Choroid plexus epithelial cell (primary cell): Measurements from ENCODE around the gene ZNF524.

ENCODE experiments used
- DNase-seq: peaks from one replicate; pipeline ENCODE4 v3.0.0-alpha.2; 2010; ENCODE audit warnings: low read depth
- H3K4me3 ChIP-seq: 2 replicates; pipeline ENCODE4 v1.5.1; 2011; ENCODE audit warnings: low read depth, mild to moderate bottlenecking, control low read depth, low read length, moderate library complexity
- CTCF ChIP-seq: conservative IDR thresholded peaks from 2 replicates; pipeline ENCODE4 v1.5.1; 2011; ENCODE audit warnings: low read depth, mild to moderate bottlenecking, control low read depth, inconsistent platforms, low read length, moderate library complexity

The ZNF524 gene

GRCh38 chr19:55626350-55626749 is 26.3 kb downstream of the ZNF524 start:
- no peak for DNase-seq
- TF ChIP-seq CTCF: no peak
- H3K4me3 ChIP-seq: no peak overlapping the region

GRCh38 chr19:55632463-55632834 is 32.4 kb downstream of the ZNF524 start:
- H3K4me3 ChIP-seq: no peak overlapping the region
- peak; percentile 82 for TF ChIP-seq CTCF
- DNase-seq: peak; percentile 99

- DNase-seq: no peak
Observed at GRCh38 chr19:55633861-55634260, 33.8 kb downstream of the ZNF524 start.

GRCh38 chr19:55635334-55635717 is 35.2 kb downstream of the ZNF524 start:
- TF ChIP-seq CTCF: no peak
- no peak for DNase-seq
- H3K4me3 ChIP-seq: peak overlapping the region; percentile 100

More at GRCh38 chr19:55633861-55634260, 33.8 kb downstream of the ZNF524 start:
- no peak for TF ChIP-seq CTCF
- H3K4me3 ChIP-seq: no peak overlapping the region

GRCh38 chr19:55635856-55636440 is 35.9 kb downstream of the ZNF524 start:
- DNase-seq: no peak
- no peak for TF ChIP-seq CTCF
- H3K4me3 ChIP-seq: peak overlapping the region; percentile 100

- H3K4me3 ChIP-seq: no peak overlapping the region
- TF ChIP-seq CTCF: no peak
- DNase-seq: no peak
Observed at GRCh38 chr19:55636723-55637122, 36.6 kb downstream of the ZNF524 start.

GRCh38 chr19:55637534-55637933 is 37.4 kb downstream of the ZNF524 start:
- no peak for TF ChIP-seq CTCF
- H3K4me3 ChIP-seq: no peak overlapping the region

More at GRCh38 chr19:55637534-55637933, 37.4 kb downstream of the ZNF524 start:
- DNase-seq: no peak
